ENCODE results near the gene EPHA5. TPM values are rescaled to one million over a fixed set of nuclear protein-coding genes. Genes with fewer than 3 reads are reported as not detected.
A peak's percentile ranks its signal among the peaks of the same experiment; 100 is the strongest.

The EPHA5 gene
- total RNA-seq, 1 donor: 0.72 TPM

DNA sequence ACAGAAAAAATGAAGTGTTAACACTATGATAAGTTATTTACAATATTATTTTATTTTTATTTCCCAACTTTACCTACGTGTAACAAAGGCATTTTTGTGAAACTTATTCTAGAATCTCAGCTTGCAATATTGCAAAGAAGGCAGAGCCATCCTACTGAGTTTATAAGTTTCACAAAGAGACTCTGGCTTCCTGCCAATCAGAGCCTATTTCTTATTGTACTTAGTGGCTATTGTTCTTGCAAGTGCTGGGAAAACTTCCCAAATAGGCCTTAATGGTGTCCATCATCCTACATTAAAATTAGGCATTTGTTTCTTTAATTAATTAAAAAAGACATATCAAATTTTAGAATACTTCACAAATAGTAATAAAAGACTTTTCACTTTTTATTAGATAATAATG, 233.2 kb downstream of the EPHA5 start:
- Histone ChIP-seq H3K27me3 (ENCODE audit: insufficient read depth, low read length) (no peaks in the 10 kb centered on the region), H3K4me2 (ENCODE audit: insufficient read depth, low read length) (no peak overlapping the region), H3K4me1 (ENCODE audit: insufficient read depth, low read length) (no peaks in the 10 kb centered on the region), H3K79me2 (ENCODE audit: insufficient read depth, low read length) (no peaks in the 10 kb centered on the region), H3K4me3 (ENCODE audit: insufficient read depth, low read length) (no peak overlapping the region), H4K20me1 (ENCODE audit: insufficient read depth, low read length) (no peaks in the 10 kb centered on the region), H3K27ac (ENCODE audit: low read depth, low read length) (no peak overlapping the region), H3K36me3 (ENCODE audit: insufficient read depth, low read length) (no peaks in the 10 kb centered on the region), H2AFZ (ENCODE audit: low read length) (no peak overlapping the region), H3K9me3 (ENCODE audit: low read depth, low read length) (no peaks in the 10 kb centered on the region)
- TF ChIP-seq, protein P1, sequence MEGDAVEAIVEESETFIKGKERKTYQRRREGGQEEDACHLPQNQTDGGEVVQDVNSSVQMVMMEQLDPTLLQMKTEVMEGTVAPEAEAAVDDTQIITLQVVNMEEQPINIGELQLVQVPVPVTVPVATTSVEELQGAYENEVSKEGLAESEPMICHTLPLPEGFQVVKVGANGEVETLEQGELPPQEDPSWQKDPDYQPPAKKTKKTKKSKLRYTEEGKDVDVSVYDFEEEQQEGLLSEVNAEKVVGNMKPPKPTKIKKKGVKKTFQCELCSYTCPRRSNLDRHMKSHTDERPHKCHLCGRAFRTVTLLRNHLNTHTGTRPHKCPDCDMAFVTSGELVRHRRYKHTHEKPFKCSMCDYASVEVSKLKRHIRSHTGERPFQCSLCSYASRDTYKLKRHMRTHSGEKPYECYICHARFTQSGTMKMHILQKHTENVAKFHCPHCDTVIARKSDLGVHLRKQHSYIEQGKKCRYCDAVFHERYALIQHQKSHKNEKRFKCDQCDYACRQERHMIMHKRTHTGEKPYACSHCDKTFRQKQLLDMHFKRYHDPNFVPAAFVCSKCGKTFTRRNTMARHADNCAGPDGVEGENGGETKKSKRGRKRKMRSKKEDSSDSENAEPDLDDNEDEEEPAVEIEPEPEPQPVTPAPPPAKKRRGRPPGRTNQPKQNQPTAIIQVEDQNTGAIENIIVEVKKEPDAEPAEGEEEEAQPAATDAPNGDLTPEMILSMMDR (IDR thresholded peaks at IDR 0.05; ENCODE audit: extremely low read depth, low read depth, low read length): no peak
- no peak for DNase-seq (ENCODE audit: insufficient read length, low spot score, missing footprints)

DNA sequence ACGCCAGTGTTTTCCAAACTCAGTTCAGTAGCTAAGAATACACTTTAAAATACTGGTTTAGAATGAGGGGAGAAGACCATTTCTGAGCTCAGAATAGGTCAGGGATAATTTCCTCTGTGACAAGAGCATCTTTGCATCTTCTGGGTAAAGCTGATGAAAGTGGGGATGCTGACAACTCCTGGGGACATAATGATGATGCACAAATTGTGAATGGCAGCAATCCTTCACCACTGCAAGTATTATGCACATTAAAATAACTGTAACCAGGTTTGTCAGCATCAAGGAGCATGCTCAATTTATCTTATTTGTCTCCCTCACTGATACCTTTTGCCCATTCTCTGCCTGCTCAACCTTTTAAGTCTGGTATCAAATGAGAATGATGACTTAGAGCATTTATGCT, 248.2 kb downstream of the EPHA5 start:
- Histone ChIP-seq H2AFZ (ENCODE audit: low read length) (no peak overlapping the region), H3K79me2 (ENCODE audit: insufficient read depth, low read length) (no peaks in the 10 kb centered on the region), H3K27ac (ENCODE audit: low read depth, low read length) (no peak overlapping the region), H3K36me3 (ENCODE audit: insufficient read depth, low read length) (no peaks in the 10 kb centered on the region), H3K27me3 (ENCODE audit: insufficient read depth, low read length) (no peaks in the 10 kb centered on the region), H3K4me1 (ENCODE audit: insufficient read depth, low read length) (peaks cover under 1% of the 10 kb centered on the region), H3K4me2 (ENCODE audit: insufficient read depth, low read length) (no peak overlapping the region), H4K20me1 (ENCODE audit: insufficient read depth, low read length) (no peaks in the 10 kb centered on the region), H3K4me3 (ENCODE audit: insufficient read depth, low read length) (no peak overlapping the region), H3K9me3 (ENCODE audit: low read depth, low read length) (no peaks in the 10 kb centered on the region)
- DNase-seq (ENCODE audit: insufficient read length, low spot score, missing footprints): no peak
- TF ChIP-seq, protein P1 (IDR thresholded peaks at IDR 0.05; ENCODE audit: extremely low read depth, low read depth, low read length): no peak

DNA sequence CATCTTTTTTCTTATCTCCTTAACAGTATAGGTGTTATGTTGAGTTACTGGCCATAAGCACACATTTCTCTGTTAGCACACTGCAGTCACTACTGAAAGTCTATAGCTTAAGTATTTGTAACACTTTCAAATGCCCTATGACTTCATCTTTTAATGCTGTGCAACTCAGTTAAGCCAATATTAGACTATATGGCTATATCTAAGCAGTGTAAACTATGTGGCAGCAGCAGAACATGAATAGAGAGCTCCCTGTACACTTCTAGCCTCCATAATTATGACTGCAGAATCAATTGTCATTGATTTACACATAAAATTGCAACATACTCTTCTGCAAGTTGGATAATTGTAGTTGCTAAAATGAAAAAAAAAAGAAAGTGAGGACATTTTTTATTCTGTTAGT, 250.3 kb downstream of the EPHA5 start:
- DNase-seq (ENCODE audit: insufficient read length, low spot score, missing footprints): no peak
- H3K36me3 ChIP-seq (ENCODE audit: insufficient read depth, low read length): no peaks in the 10 kb centered on the region

DNA sequence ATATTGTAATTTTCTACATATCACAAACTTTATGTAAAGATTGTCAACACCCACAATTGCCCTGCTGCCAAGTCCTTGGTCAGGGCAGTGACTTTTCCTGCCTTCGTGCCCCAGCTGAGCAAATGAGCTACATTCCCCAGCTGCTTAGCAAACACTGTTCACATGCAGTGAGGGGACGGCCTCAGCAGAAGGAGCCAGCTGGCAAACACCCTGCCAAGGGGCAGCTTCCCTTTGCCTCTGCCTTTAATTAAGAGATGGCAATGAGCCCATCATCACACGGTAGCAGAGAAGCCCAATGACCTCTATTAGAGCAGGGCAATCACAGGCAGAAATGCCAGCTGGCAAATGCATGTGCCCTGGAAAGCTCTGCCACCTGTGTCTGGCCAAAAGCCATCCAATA, 253.4 kb downstream of the EPHA5 start:
- Histone ChIP-seq H3K27me3 (ENCODE audit: insufficient read depth, low read length) (no peaks in the 10 kb centered on the region), H3K4me3 (ENCODE audit: insufficient read depth, low read length) (no peak overlapping the region), H3K79me2 (ENCODE audit: insufficient read depth, low read length) (no peaks in the 10 kb centered on the region), H3K9me3 (ENCODE audit: low read depth, low read length) (no peaks in the 10 kb centered on the region), H3K4me1 (ENCODE audit: insufficient read depth, low read length) (peaks cover 5% of the 10 kb centered on the region), H4K20me1 (ENCODE audit: insufficient read depth, low read length) (no peaks in the 10 kb centered on the region), H2AFZ (ENCODE audit: low read length) (peak overlapping the region; percentile 45), H3K4me2 (ENCODE audit: insufficient read depth, low read length) (peak overlapping the region; percentile 29), H3K27ac (ENCODE audit: low read depth, low read length) (no peak overlapping the region), H3K36me3 (ENCODE audit: insufficient read depth, low read length) (no peaks in the 10 kb centered on the region)
- TF ChIP-seq, protein P1 (IDR thresholded peaks at IDR 0.05; ENCODE audit: extremely low read depth, low read depth, low read length): no peak
- peak; percentile 70 for DNase-seq (ENCODE audit: insufficient read length, low spot score, missing footprints)

More for the DNA sequence above, 250.3 kb downstream of the EPHA5 start:
- Histone ChIP-seq H3K27me3 (ENCODE audit: insufficient read depth, low read length) (no peaks in the 10 kb centered on the region), H3K4me2 (ENCODE audit: insufficient read depth, low read length) (no peak overlapping the region), H2AFZ (ENCODE audit: low read length) (no peak overlapping the region), H3K4me1 (ENCODE audit: insufficient read depth, low read length) (peaks cover 5% of the 10 kb centered on the region), H3K79me2 (ENCODE audit: insufficient read depth, low read length) (no peaks in the 10 kb centered on the region), H4K20me1 (ENCODE audit: insufficient read depth, low read length) (no peaks in the 10 kb centered on the region), H3K27ac (ENCODE audit: low read depth, low read length) (no peak overlapping the region), H3K9me3 (ENCODE audit: low read depth, low read length) (no peaks in the 10 kb centered on the region), H3K4me3 (ENCODE audit: insufficient read depth, low read length) (no peak overlapping the region)
- TF ChIP-seq, protein P1 (IDR thresholded peaks at IDR 0.05; ENCODE audit: extremely low read depth, low read depth, low read length): no peak
